NCI-H510A (cell line): ENCODE results near the gene MAB21L4.

Experiments used
- DNase-seq: peaks from one replicate; lab custom pipeline; 2025; lab: John Stamatoyannopoulos, UW

MAB21L4 gene

GRCh38 chr2:240895656-240896388 lies at the start of gene MAB21L4:
MAB21L4 (minus strand) TSS chr2:240896156; CDS start chr2:240895997, 159 bp downstream.
- peak; percentile 55 for DNase-seq

- DNase-seq, result no peak
Measured at GRCh38 chr2:240936106-240936505, 40.1 kb upstream of the MAB21L4 start.

- no peak for DNase-seq
Measured at GRCh38 chr2:240935103-240935876, 39.3 kb upstream of the MAB21L4 start.

GRCh38 chr2:240934701-240935102 lies 38.7 kb upstream of the MAB21L4 start:
- DNase-seq, result no peak

GRCh38 chr2:240933966-240934700 lies 38.2 kb upstream of the MAB21L4 start:
- DNase-seq, result no peak

- DNase-seq, result no peak
Measured at GRCh38 chr2:240933048-240933965, 37.4 kb upstream of the MAB21L4 start.

- DNase-seq, result no peak
Measured at GRCh38 chr2:240932724-240933047, 36.7 kb upstream of the MAB21L4 start.

GRCh38 chr2:240932001-240932723 lies 36.2 kb upstream of the MAB21L4 start:
- no peak for DNase-seq

- no peak for DNase-seq
Measured at GRCh38 chr2:240931319-240931949, 35.5 kb upstream of the MAB21L4 start.

GRCh38 chr2:240930631-240931318 lies 34.8 kb upstream of the MAB21L4 start:
- DNase-seq, result no peak

- no peak for DNase-seq
Measured at GRCh38 chr2:240930096-240930630, 34.2 kb upstream of the MAB21L4 start.

GRCh38 chr2:240929364-240930095 lies 33.6 kb upstream of the MAB21L4 start:
- DNase-seq, result no peak

- no peak for DNase-seq
Measured at GRCh38 chr2:240928476-240929363, 32.8 kb upstream of the MAB21L4 start.

- DNase-seq, result no peak
Measured at GRCh38 chr2:240927390-240927781, 31.4 kb upstream of the MAB21L4 start.

- no peak for DNase-seq
Measured at GRCh38 chr2:240926516-240927389, 30.8 kb upstream of the MAB21L4 start.

GRCh38 chr2:240925568-240926515 lies 29.9 kb upstream of the MAB21L4 start:
- peak; percentile 33 for DNase-seq
